Liver (tissue), 3 donors: ENCODE measurements around the gene TBC1D9.

ENCODE experiments used
- ATF3 ChIP-seq: IDR thresholded peaks from 2 replicates; pipeline ENCODE4 v1.6.1; 2016; ENCODE audit warnings: antibody characterized with exemption
- EGR1 ChIP-seq, 2 donors: IDR thresholded peaks; 2 replicates each; pipeline ENCODE4 v1.6.1; 2016 to 2018; ENCODE audit warnings: antibody characterized with exemption in 2 of 2, low read depth in 2 of 2
- FOXA1 ChIP-seq: IDR thresholded peaks from 2 replicates; pipeline ENCODE4 v1.6.1; 2016; ENCODE audit warnings: antibody characterized with exemption
- RAD21 ChIP-seq, 2 donors: IDR thresholded peaks; 2 replicates each; pipeline ENCODE4 v1.6.1; 2016; ENCODE audit warnings: antibody characterized with exemption in 2 of 2, mild to moderate bottlenecking in 2 of 2
- SP1 ChIP-seq: IDR thresholded peaks from 2 replicates; pipeline ENCODE4 v1.6.1; 2018; ENCODE audit warnings: antibody characterized with exemption, mild to moderate bottlenecking
- TAF1 ChIP-seq: conservative IDR thresholded peaks from 2 replicates; pipeline ENCODE4 v1.6.1; 2016; ENCODE audit warnings: antibody characterized with exemption, mild to moderate bottlenecking
- YY1 ChIP-seq: IDR thresholded peaks from 2 replicates; pipeline ENCODE4 v1.6.1; 2016; ENCODE audit warnings: antibody characterized with exemption, mild to moderate bottlenecking
- TF ChIP-seq, protein P1 (sequence below): fragments of 150-350 bp; IDR thresholded peaks from 2 replicates; pipeline ENCODE4 v1.5.1; 2017; ENCODE audit warnings: improper control_type of control experiment, low read depth, low read length; ENCODE audit not compliant: missing input control
- TF ChIP-seq, protein P2 (sequence below): IDR thresholded peaks from 2 replicates; pipeline ENCODE4 v1.6.1; 2016; ENCODE audit warnings: antibody characterized with exemption
- TF ChIP-seq, protein P3 (sequence below): IDR thresholded peaks from 2 replicates; pipeline ENCODE4 v1.6.1; 2016; ENCODE audit warnings: antibody characterized with exemption, mild to moderate bottlenecking
- donor health status: healthy.
- donor health status: healthy.

DNA sequence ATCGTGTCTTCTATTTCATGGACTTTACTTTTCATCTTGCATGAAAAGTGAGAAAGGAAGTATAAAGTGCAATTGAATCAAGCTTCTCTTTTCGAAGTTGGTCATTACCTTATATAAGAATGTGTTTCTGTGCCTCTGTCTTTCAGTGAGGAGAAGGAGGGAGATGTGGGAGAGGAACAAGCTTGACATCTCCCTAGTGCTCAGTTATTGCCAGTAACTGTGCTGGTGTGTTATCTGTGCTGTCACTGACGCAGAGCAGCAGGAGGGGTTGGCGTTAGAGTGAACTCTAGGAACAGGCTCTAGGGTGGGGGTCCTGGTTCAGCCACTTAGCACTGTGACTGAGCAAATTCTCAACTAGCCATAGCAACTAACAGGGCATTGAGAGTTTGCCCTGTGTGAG, 34.0 kb upstream of the TBC1D9 start:
- TF ChIP-seq, protein P1, sequence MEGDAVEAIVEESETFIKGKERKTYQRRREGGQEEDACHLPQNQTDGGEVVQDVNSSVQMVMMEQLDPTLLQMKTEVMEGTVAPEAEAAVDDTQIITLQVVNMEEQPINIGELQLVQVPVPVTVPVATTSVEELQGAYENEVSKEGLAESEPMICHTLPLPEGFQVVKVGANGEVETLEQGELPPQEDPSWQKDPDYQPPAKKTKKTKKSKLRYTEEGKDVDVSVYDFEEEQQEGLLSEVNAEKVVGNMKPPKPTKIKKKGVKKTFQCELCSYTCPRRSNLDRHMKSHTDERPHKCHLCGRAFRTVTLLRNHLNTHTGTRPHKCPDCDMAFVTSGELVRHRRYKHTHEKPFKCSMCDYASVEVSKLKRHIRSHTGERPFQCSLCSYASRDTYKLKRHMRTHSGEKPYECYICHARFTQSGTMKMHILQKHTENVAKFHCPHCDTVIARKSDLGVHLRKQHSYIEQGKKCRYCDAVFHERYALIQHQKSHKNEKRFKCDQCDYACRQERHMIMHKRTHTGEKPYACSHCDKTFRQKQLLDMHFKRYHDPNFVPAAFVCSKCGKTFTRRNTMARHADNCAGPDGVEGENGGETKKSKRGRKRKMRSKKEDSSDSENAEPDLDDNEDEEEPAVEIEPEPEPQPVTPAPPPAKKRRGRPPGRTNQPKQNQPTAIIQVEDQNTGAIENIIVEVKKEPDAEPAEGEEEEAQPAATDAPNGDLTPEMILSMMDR: no peak
- TF ChIP-seq EGR1 (IDR thresholded peaks at IDR 0.05; ENCODE audit: low read depth in 2 of 2): no peak
- TF ChIP-seq, protein P2, sequence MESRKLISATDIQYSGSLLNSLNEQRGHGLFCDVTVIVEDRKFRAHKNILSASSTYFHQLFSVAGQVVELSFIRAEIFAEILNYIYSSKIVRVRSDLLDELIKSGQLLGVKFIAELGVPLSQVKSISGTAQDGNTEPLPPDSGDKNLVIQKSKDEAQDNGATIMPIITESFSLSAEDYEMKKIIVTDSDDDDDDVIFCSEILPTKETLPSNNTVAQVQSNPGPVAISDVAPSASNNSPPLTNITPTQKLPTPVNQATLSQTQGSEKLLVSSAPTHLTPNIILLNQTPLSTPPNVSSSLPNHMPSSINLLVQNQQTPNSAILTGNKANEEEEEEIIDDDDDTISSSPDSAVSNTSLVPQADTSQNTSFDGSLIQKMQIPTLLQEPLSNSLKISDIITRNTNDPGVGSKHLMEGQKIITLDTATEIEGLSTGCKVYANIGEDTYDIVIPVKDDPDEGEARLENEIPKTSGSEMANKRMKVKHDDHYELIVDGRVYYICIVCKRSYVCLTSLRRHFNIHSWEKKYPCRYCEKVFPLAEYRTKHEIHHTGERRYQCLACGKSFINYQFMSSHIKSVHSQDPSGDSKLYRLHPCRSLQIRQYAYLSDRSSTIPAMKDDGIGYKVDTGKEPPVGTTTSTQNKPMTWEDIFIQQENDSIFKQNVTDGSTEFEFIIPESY: no peak
- TF ChIP-seq FOXA1: no peak
- TF ChIP-seq SP1: no peak
- TF ChIP-seq, protein P3, sequence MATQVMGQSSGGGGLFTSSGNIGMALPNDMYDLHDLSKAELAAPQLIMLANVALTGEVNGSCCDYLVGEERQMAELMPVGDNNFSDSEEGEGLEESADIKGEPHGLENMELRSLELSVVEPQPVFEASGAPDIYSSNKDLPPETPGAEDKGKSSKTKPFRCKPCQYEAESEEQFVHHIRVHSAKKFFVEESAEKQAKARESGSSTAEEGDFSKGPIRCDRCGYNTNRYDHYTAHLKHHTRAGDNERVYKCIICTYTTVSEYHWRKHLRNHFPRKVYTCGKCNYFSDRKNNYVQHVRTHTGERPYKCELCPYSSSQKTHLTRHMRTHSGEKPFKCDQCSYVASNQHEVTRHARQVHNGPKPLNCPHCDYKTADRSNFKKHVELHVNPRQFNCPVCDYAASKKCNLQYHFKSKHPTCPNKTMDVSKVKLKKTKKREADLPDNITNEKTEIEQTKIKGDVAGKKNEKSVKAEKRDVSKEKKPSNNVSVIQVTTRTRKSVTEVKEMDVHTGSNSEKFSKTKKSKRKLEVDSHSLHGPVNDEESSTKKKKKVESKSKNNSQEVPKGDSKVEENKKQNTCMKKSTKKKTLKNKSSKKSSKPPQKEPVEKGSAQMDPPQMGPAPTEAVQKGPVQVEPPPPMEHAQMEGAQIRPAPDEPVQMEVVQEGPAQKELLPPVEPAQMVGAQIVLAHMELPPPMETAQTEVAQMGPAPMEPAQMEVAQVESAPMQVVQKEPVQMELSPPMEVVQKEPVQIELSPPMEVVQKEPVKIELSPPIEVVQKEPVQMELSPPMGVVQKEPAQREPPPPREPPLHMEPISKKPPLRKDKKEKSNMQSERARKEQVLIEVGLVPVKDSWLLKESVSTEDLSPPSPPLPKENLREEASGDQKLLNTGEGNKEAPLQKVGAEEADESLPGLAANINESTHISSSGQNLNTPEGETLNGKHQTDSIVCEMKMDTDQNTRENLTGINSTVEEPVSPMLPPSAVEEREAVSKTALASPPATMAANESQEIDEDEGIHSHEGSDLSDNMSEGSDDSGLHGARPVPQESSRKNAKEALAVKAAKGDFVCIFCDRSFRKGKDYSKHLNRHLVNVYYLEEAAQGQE: no peak
- no peak for TF ChIP-seq TAF1
- TF ChIP-seq RAD21 (IDR thresholded peaks at IDR 0.05): no peak
- TF ChIP-seq YY1: no peak
- no peak for TF ChIP-seq ATF3
